Hepatocyte (in vitro differentiated cells): ENCODE data around the gene FECH. TPM values are rescaled to one million over a fixed set of nuclear protein-coding genes. Genes with fewer than 3 reads are reported as not detected.

Experiments
- DNase-seq: peaks from one replicate; pipeline ENCODE4 v3.0.0-alpha.2; 2016; ENCODE audit warnings: low spot score
- H2AFZ ChIP-seq: fragments of 200-600 bp; sonication (generic); 2 replicates; pipeline ENCODE4 v1.6.0; 2016; ENCODE audit warnings: antibody characterized with exemption, mild to moderate bottlenecking
- H3K27ac ChIP-seq: fragments of 200-600 bp; sonication (generic); 2 replicates; pipeline ENCODE4 v1.5.1; 2016; ENCODE audit warnings: mild to moderate bottlenecking
- H3K27me3 ChIP-seq: fragments of 200-600 bp; sonication (generic); 2 replicates; pipeline ENCODE4 v1.6.1; 2016
- H3K36me3 ChIP-seq: fragments of 200-600 bp; sonication (generic); replicated peaks from 2 replicates; pipeline ENCODE4 v1.5.1; 2016; ENCODE audit warnings: low read depth; ENCODE audit not compliant: insufficient read depth
- H3K4me1 ChIP-seq: fragments of 200-600 bp; sonication (generic); 2 replicates; pipeline ENCODE4 v1.5.1; 2016; ENCODE audit warnings: mild to moderate bottlenecking, moderate library complexity; ENCODE audit not compliant: insufficient read depth
- H3K4me2 ChIP-seq: fragments of 200-600 bp; sonication (generic); 2 replicates; pipeline ENCODE4 v1.6.0; 2016
- H3K4me3 ChIP-seq: fragments of 200-600 bp; sonication (generic); 2 replicates; pipeline ENCODE4 v1.5.1; 2016; ENCODE audit warnings: mild to moderate bottlenecking
- H3K79me2 ChIP-seq: fragments of 200-600 bp; sonication (generic); 2 replicates; pipeline ENCODE4 v1.6.0; 2017; ENCODE audit warnings: mild to moderate bottlenecking
- H3K9me2 ChIP-seq: fragments of 200-600 bp; sonication (generic); replicated peaks from 2 replicates; pipeline ENCODE4 v1.6.0; 2017; ENCODE audit warnings: mild to moderate bottlenecking; ENCODE audit not compliant: insufficient read depth
- H3K9me3 ChIP-seq: fragments of 200-600 bp; sonication (generic); 2 replicates; pipeline ENCODE4 v1.5.1; 2016; ENCODE audit warnings: low read depth, mild to moderate bottlenecking
- H4K20me1 ChIP-seq: fragments of 200-600 bp; sonication (generic); 2 replicates; pipeline ENCODE4 v1.6.0; 2016; ENCODE audit warnings: mild to moderate bottlenecking; ENCODE audit not compliant: insufficient read depth, poor library complexity, severe bottlenecking
- CTCF ChIP-seq: fragments of 200-600 bp; sonication (generic); IDR thresholded peaks from 2 replicates; pipeline ENCODE4 v1.5.1; 2016; ENCODE audit warnings: antibody characterized with exemption, mild to moderate bottlenecking; ENCODE audit not compliant: poor library complexity
- EZH2 ChIP-seq: fragments of 200-600 bp; sonication (generic); IDR thresholded peaks from 2 replicates; pipeline ENCODE4 v1.6.1; 2016; ENCODE audit warnings: antibody characterized with exemption, mild to moderate bottlenecking, borderline replicate concordance
- EZH2phosphoT487 ChIP-seq: fragments of 200-600 bp; sonication (generic); IDR thresholded peaks from one replicate; pipeline ENCODE4 v1.6.1; 2018; ENCODE audit warnings: antibody characterized with exemption, mild to moderate bottlenecking, low read depth, moderate library complexity; ENCODE audit not compliant: unreplicated experiment, severe bottlenecking
- WGBS: methylation state at CpG from one replicate; pipeline ENCODE4 v1.1.6; 2016; ENCODE audit warnings: low lambda C conversion rate; ENCODE audit errors: missing lambda C conversion rate; 5-methylcytosine and 5-hydroxymethylcytosine counted together
- polyA plus RNA-seq: library from polyadenylated mRNA; unstranded; fragments of >200 nt; fragmentation: Nextera tagmentation; extraction: Ambion mirVana; gene quantifications from 2 replicates; pipeline ENCODE4 v1.2.1, GENCODE V29; 2016
- total RNA-seq: library from RNA; depleted of rRNA; stranded (reverse); fragments of >200 nt; gene quantifications from 2 replicates; pipeline ENCODE4 v1.2.3, GENCODE V29; 2014

FECH gene
- total and polyA plus RNA-seq, 2 experiments from 2014 or later, result 14.5 to 19.3 TPM

- no peak for DNase-seq
- Histone ChIP-seq H3K9me2 (no peaks in the 10 kb centered on the region), H3K27me3 (no peaks in the 10 kb centered on the region), H3K4me1 (no peaks in the 10 kb centered on the region), H4K20me1 (no peaks in the 10 kb centered on the region), H3K79me2 (no peaks in the 10 kb centered on the region), H3K4me3 (no peak overlapping the region), H3K27ac (no peak overlapping the region), H3K36me3 (no peaks in the 10 kb centered on the region), H2AFZ (no peak overlapping the region), H3K9me3 (no peaks in the 10 kb centered on the region), H3K4me2 (no peak overlapping the region)
- TF ChIP-seq CTCF, result no peak
- no peak for TF ChIP-seq EZH2phosphoT487
- TF ChIP-seq EZH2, result no peak
- 62% methylated on average over 5 of the region's 5 CpGs for WGBS
Observed at GRCh38 chr18:57498682-57499256, 87.7 kb downstream of the FECH start.

Other genes starting within 250 kb of the FECH start
- 0.03 and 0.04 TPM in 2 replicates for gene ST8SIA3, start 234.1 kb downstream of the FECH start, total RNA-seq
- not detected in 2 replicates for gene ST8SIA3, start 234.1 kb downstream of the FECH start, polyA plus RNA-seq
- 1.7 TPM in 2 replicates for gene ONECUT2, start 151.3 kb downstream of the FECH start, total RNA-seq
- 0.16 and 0.24 TPM in 2 replicates for gene ONECUT2, start 151.3 kb downstream of the FECH start, polyA plus RNA-seq
- 179 and 184 TPM in 2 replicates for gene NARS1, start 35.1 kb upstream of the FECH start, total RNA-seq
- 123 and 124 TPM in 2 replicates for gene NARS1, start 35.1 kb upstream of the FECH start, polyA plus RNA-seq
- gene ATP8B1, start 216.6 kb upstream of the FECH start, total RNA-seq, result 36.5 and 38.4 TPM in 2 replicates
- gene ATP8B1, start 216.6 kb upstream of the FECH start, polyA plus RNA-seq, result 7.9 TPM in 2 replicates